ENCODE measurements around the gene MYO16. TPM values are rescaled to one million over a fixed set of nuclear protein-coding genes. Genes with fewer than 3 reads are reported as not detected.

The MYO16 gene
- total and polyA plus RNA-seq, 9 donors = under 0.01 to 0.37 (median 0.16) TPM; not detected in 2

- Histone ChIP-seq H3K4me3 (no peak overlapping the region), H3K27ac (no peak overlapping the region), H3K36me3 (no peaks in the 10 kb centered on the region), H3K4me1 (ENCODE audit: insufficient read depth) (no peaks in the 10 kb centered on the region), H3K27me3 (no peaks in the 10 kb centered on the region), H3K9me3 (no peaks in the 10 kb centered on the region)
- intact Hi-C loops (cut with DNase I) = no loop called here
- TF ChIP-seq POLR2A (IDR thresholded peaks at IDR 0.05) = no peak
- no peak for TF ChIP-seq EP300 (IDR thresholded peaks at IDR 0.05)
- no peak for TF ChIP-seq CTCF (IDR thresholded peaks at IDR 0.05)
- DNase-seq = no peak
- WGBS, 3 donors = 16 to 17% (median 17%) methylated on average over 13 of the region's 13 CpGs
Measured at GRCh38 chr13:108595436-108596274, 33.8 kb upstream of the MYO16 start.

- Histone ChIP-seq H3K4me1 (ENCODE audit: insufficient read depth) (no peaks in the 10 kb centered on the region), H3K27me3 (no peaks in the 10 kb centered on the region), H3K9me3 (no peaks in the 10 kb centered on the region), H3K4me3 (no peak overlapping the region), H3K27ac (no peak overlapping the region), H3K36me3 (no peaks in the 10 kb centered on the region)
- 65 to 78% (median 76%) methylated on average over 5 of the region's 5 CpGs for WGBS, 3 donors
- no peak for TF ChIP-seq POLR2A (IDR thresholded peaks at IDR 0.05)
- TF ChIP-seq EP300 (IDR thresholded peaks at IDR 0.05) = no peak
- no peak for TF ChIP-seq CTCF (IDR thresholded peaks at IDR 0.05)
- intact Hi-C loops (cut with DNase I) = no loop called here
- no peak for DNase-seq
Measured at GRCh38 chr13:108597943-108598342, 31.5 kb upstream of the MYO16 start.

GRCh38 chr13:108606424-108606823 is 23.0 kb upstream of the MYO16 start:
- no peaks in the 10 kb centered on the region for H3K36me3 ChIP-seq
- no peaks in the 10 kb centered on the region for H3K9me3 ChIP-seq
- H3K27ac ChIP-seq = no peak overlapping the region
- 69 to 96% (median 93%) methylated on average over 2 of the region's 2 CpGs for WGBS, 3 donors
- DNase-seq = no peak
- no peak overlapping the region for H3K4me3 ChIP-seq
- intact Hi-C loops (cut with DNase I) = no loop called here
- TF ChIP-seq CTCF (IDR thresholded peaks at IDR 0.05) (no peak), EP300 (IDR thresholded peaks at IDR 0.05) (no peak), POLR2A (IDR thresholded peaks at IDR 0.05) (no peak)
- H3K27me3 ChIP-seq = no peaks in the 10 kb centered on the region
- H3K4me1 ChIP-seq (ENCODE audit: insufficient read depth) = no peaks in the 10 kb centered on the region

- H3K27ac ChIP-seq = no peak overlapping the region
- TF ChIP-seq POLR2A (IDR thresholded peaks at IDR 0.05) (no peak), CTCF (IDR thresholded peaks at IDR 0.05) (no peak), EP300 (IDR thresholded peaks at IDR 0.05) (no peak)
- H3K9me3 ChIP-seq = no peaks in the 10 kb centered on the region
- H3K27me3 ChIP-seq = no peaks in the 10 kb centered on the region
- H3K36me3 ChIP-seq = no peaks in the 10 kb centered on the region
- 44 to 53% (median 52%) methylated on average over 7 of the region's 7 CpGs for WGBS, 3 donors
- no peak overlapping the region for H3K4me3 ChIP-seq
- H3K4me1 ChIP-seq (ENCODE audit: insufficient read depth) = no peaks in the 10 kb centered on the region
- DNase-seq = no peak
- intact Hi-C loops (cut with DNase I) = no loop called here
Measured at GRCh38 chr13:108609353-108609752, 20.1 kb upstream of the MYO16 start.

Data from ovary (tissue), 9 donors.